Mesenchymal stem cell (in vitro differentiated cells and primary cell): ENCODE results near the gene LUZP1.
A peak's percentile ranks its signal among the peaks of the same experiment; 100 is the strongest.

Source experiments
- DNase-seq: peaks from one replicate; pipeline ENCODE4 v3.0.0-alpha.2; 2013
- H2AFZ ChIP-seq: one replicate; pipeline ENCODE4 v1.6.1; 2013; ENCODE audit warnings: low read depth, mild to moderate bottlenecking, control low read depth, inconsistent platforms, low read length, moderate library complexity
- H2AK5ac ChIP-seq: 2 replicates; pipeline ENCODE4 v1.6.1; 2013; ENCODE audit warnings: low read length, moderate library complexity, mild to moderate bottlenecking, inconsistent platforms; ENCODE audit not compliant: severe bottlenecking
- H2BK120ac ChIP-seq: one replicate; pipeline ENCODE4 v1.6.1; 2013; ENCODE audit warnings: low read depth, mild to moderate bottlenecking, inconsistent platforms, low read length, moderate library complexity
- H2BK12ac ChIP-seq, 2 experiments: one replicate each; pipeline ENCODE4 v1.6.1; 2013; ENCODE audit warnings: inconsistent platforms in 2 of 2, low read length in 2 of 2, mild to moderate bottlenecking in 2 of 2, moderate library complexity in 2 of 2, control low read depth in 1 of 2
- H2BK15ac ChIP-seq: one replicate; pipeline ENCODE4 v1.6.1; 2013; ENCODE audit warnings: mild to moderate bottlenecking, low read depth, inconsistent platforms; ENCODE audit not compliant: poor library complexity, severe bottlenecking
- H2BK5ac ChIP-seq: 2 replicates; pipeline ENCODE4 v1.6.1; 2013; ENCODE audit warnings: low read depth, mild to moderate bottlenecking, low read length, control low read depth, inconsistent platforms; ENCODE audit not compliant: poor library complexity, severe bottlenecking
- H3K14ac ChIP-seq, 2 experiments: one replicate each; pipeline ENCODE4 v1.6.1; 2013; ENCODE audit warnings: inconsistent platforms in 2 of 2, low read length in 2 of 2, control low read depth in 1 of 2, mild to moderate bottlenecking in 1 of 2, moderate library complexity in 1 of 2
- H3K18ac ChIP-seq, 2 experiments: one replicate each; pipeline ENCODE4 v1.6.1; 2013; ENCODE audit warnings: inconsistent platforms in 2 of 2, low read length in 2 of 2, control low read depth in 1 of 2, low read depth in 1 of 2, mild to moderate bottlenecking in 1 of 2
- H3K23ac ChIP-seq, 2 experiments: one replicate each; pipeline ENCODE4 v1.6.1; 2013; ENCODE audit warnings: inconsistent platforms in 2 of 2, low read length in 2 of 2, mild to moderate bottlenecking in 2 of 2, moderate library complexity in 2 of 2, control low read depth in 1 of 2
- H3K27ac ChIP-seq: 2 replicates; pipeline ENCODE4 v1.5.1; 2013; ENCODE audit warnings: mild to moderate bottlenecking, moderate library complexity, low read length, control low read depth, inconsistent platforms; ENCODE audit not compliant: poor library complexity, severe bottlenecking
- H3K27me3 ChIP-seq, 2 experiments: 2 replicates each; pipeline versions ENCODE4 v1.6.1 to v1.7.0; 2013; ENCODE audit warnings: low read length in 2 of 2, mild to moderate bottlenecking in 2 of 2, moderate library complexity in 2 of 2, control low read depth in 1 of 2, inconsistent platforms in 1 of 2; ENCODE audit not compliant: control insufficient read depth in 1 of 2, insufficient read depth in 1 of 2
- H3K36me3 ChIP-seq, 2 experiments: 2 replicates each; pipeline versions ENCODE4 v1.6.1 to v1.7.0; 2013; ENCODE audit warnings: low read length in 2 of 2, control low read depth in 1 of 2, inconsistent platforms in 1 of 2, low read depth in 1 of 2, mild to moderate bottlenecking in 1 of 2; ENCODE audit not compliant: insufficient read depth in 2 of 2, control insufficient read depth in 1 of 2
- H3K4ac ChIP-seq, 2 experiments: one replicate each; pipeline ENCODE4 v1.6.1; 2013; ENCODE audit warnings: inconsistent platforms in 2 of 2, low read length in 2 of 2, mild to moderate bottlenecking in 2 of 2, moderate library complexity in 2 of 2, control low read depth in 1 of 2, low read depth in 1 of 2
- H3K4me1 ChIP-seq: 2 replicates; pipeline ENCODE4 v1.6.1; 2013; ENCODE audit warnings: low read depth, low read length, control low read depth; ENCODE audit not compliant: control insufficient read depth, insufficient read depth
- H3K4me2 ChIP-seq: 2 replicates; pipeline ENCODE4 v1.6.1; 2013; ENCODE audit warnings: low read length, mild to moderate bottlenecking, inconsistent platforms; ENCODE audit not compliant: poor library complexity, severe bottlenecking
- H3K4me3 ChIP-seq, 2 experiments: 2 replicates each; pipeline versions ENCODE4 v1.5.1 to v1.7.0; 2013; ENCODE audit warnings: low read length in 2 of 2, mild to moderate bottlenecking in 2 of 2, control low read depth in 1 of 2, low read depth in 1 of 2; ENCODE audit not compliant: insufficient read depth in 1 of 2
- H3K79me1 ChIP-seq: replicated peaks from 2 replicates; pipeline ENCODE4 v1.6.1; 2013; ENCODE audit warnings: mild to moderate bottlenecking, control low read depth, low read length, inconsistent platforms; ENCODE audit not compliant: poor library complexity, severe bottlenecking
- H3K9ac ChIP-seq: 2 replicates; pipeline ENCODE4 v1.7.0; 2013; ENCODE audit warnings: mild to moderate bottlenecking, low read length, moderate library complexity
- H3K9me3 ChIP-seq: 2 replicates; pipeline ENCODE4 v1.7.0; 2013; ENCODE audit warnings: mild to moderate bottlenecking, low read length; ENCODE audit not compliant: control insufficient read depth
- H4K8ac ChIP-seq: one replicate; pipeline ENCODE4 v1.6.1; 2013; ENCODE audit warnings: inconsistent platforms, mild to moderate bottlenecking, low read length, moderate library complexity
- H4K91ac ChIP-seq: one replicate; pipeline ENCODE4 v1.6.1; 2013; ENCODE audit warnings: mild to moderate bottlenecking, low read length, inconsistent platforms
- WGBS: methylation state at CpG from one replicate; pipeline ENCODE4 v1.1.7; 2013; ENCODE audit warnings: mixed read lengths; 5-methylcytosine and 5-hydroxymethylcytosine counted together

The LUZP1 gene

DNA sequence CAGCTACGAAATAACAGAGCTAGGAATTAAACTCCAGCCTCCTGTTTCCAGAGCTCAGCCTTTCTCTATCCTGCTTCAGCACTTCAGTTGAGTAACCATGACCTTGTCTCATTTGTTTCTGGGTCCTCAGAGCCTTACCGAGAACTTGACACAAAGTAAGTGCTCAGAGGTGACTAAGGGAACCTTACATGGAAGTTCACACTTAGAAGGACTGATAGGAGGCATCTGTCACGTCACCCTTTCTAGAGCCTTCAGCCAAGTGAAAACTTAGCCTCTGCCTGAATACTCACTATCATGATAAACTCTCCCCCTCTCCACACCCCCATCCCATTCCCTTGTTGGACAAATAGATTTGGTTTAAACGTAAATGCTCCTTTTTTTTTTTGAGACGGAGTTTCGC lies 9.8 kb upstream of the LUZP1 start:
- Histone ChIP-seq H3K4ac (peak overlapping the region in 1 of 2 experiments; percentile 68), H2AK5ac (peak overlapping the region; percentile 40), H2BK12ac (no peak overlapping the region), H2BK120ac (no peak overlapping the region), H3K14ac (no peak overlapping the region), H3K4me1 (peaks cover 6% of the 10 kb centered on the region), H3K18ac (peak overlapping the region in 1 of 2 experiments; percentile 38), H3K4me3 (peak overlapping the region in 1 of 2 experiments; percentile 79), H2BK5ac (no peak overlapping the region), H3K4me2 (no peak overlapping the region), H3K23ac (no peak overlapping the region), H4K91ac (no peak overlapping the region), H3K9me3 (no peaks in the 10 kb centered on the region), H2BK15ac (no peak overlapping the region), H3K79me1 (no peaks in the 10 kb centered on the region), H3K9ac (peak overlapping the region; percentile 90), H3K27me3 (peaks cover 0 to 4% of the 10 kb centered on the region in 2 experiments), H3K36me3 (no peaks in the 10 kb centered on the region), H3K27ac (peak overlapping the region; percentile 17), H4K8ac (no peak overlapping the region), H2AFZ (no peak overlapping the region)
- DNase-seq = peak; percentile 82
- WGBS = 66% methylated on average over 6 of the region's 6 CpGs

GRCh38 chr1:23177438-23178380 lies 9.1 kb upstream of the LUZP1 start:
- Histone ChIP-seq H4K91ac (peak overlapping the region; percentile 95), H2BK12ac (peak overlapping the region; percentile 51 to 73), H2BK15ac (peak overlapping the region; percentile 30), H3K4me2 (peak overlapping the region; percentile 79), H4K8ac (peak overlapping the region; percentile 90), H3K79me1 (no peaks in the 10 kb centered on the region), H3K9me3 (no peaks in the 10 kb centered on the region), H3K23ac (peak overlapping the region in 1 of 2 experiments; percentile 94), H3K27me3 (no peaks in the 10 kb centered on the region), H3K36me3 (no peaks in the 10 kb centered on the region), H3K18ac (peak overlapping the region; percentile 56 to 79), H3K9ac (peak overlapping the region; percentile 90), H3K27ac (peak overlapping the region; percentile 74), H3K4me1 (peaks cover 6% of the 10 kb centered on the region), H3K4me3 (peak overlapping the region; percentile 52 to 79), H2AFZ (peak overlapping the region; percentile 48), H3K4ac (peak overlapping the region; percentile 68 to 88), H2AK5ac (peak overlapping the region; percentile 40), H3K14ac (peak overlapping the region in 1 of 2 experiments; percentile 30), H2BK120ac (peak overlapping the region; percentile 54), H2BK5ac (peak overlapping the region; percentile 71)
- DNase-seq = peak; percentile 88
- 2% methylated on average over 56 of the region's 62 CpGs for WGBS

DNA sequence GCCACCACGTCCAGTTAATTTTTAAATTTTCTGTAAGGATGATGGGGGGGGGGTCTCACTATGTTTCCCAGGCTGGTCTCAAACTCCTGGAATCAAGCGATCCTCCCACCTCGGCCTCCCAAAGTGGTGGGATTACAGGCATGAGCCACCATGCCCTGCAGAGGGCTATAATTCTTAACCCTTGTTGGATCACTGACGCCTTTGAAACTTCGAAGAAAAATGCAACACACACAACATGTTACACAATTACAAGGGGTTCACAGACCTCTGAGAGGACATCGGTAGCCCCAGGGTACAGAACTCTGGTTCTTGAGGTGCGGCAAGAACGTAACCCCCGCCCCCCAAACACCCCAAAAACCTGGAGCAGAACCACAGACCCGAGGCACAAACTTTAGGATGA lies 8.4 kb upstream of the LUZP1 start:
- H2BK5ac ChIP-seq = no peak overlapping the region
- H3K27me3 ChIP-seq = no peaks in the 10 kb centered on the region
- H3K4me3 ChIP-seq = peak overlapping the region; percentile 52 to 79
- no peak overlapping the region for H3K14ac ChIP-seq
- DNase-seq = peak; percentile 36
- H3K4me1 ChIP-seq = peaks cover 6% of the 10 kb centered on the region
- peak overlapping the region; percentile 14 for H3K27ac ChIP-seq
- H3K23ac ChIP-seq = peak overlapping the region in 1 of 2 experiments; percentile 94
- no peaks in the 10 kb centered on the region for H3K79me1 ChIP-seq
- peak overlapping the region; percentile 79 for H3K4me2 ChIP-seq
- no peaks in the 10 kb centered on the region for H3K9me3 ChIP-seq
- H2AFZ ChIP-seq = peak overlapping the region; percentile 48
- peak overlapping the region; percentile 51 to 73 for H2BK12ac ChIP-seq
- H2BK15ac ChIP-seq = no peak overlapping the region
- H3K36me3 ChIP-seq = no peaks in the 10 kb centered on the region
- H2AK5ac ChIP-seq = no peak overlapping the region
- no peak overlapping the region for H2BK120ac ChIP-seq
- peak overlapping the region in 1 of 2 experiments; percentile 34 for H3K4ac ChIP-seq
- peak overlapping the region; percentile 56 to 79 for H3K18ac ChIP-seq
- WGBS = 59% methylated on average over 10 of the region's 10 CpGs
- peak overlapping the region; percentile 13 for H4K8ac ChIP-seq
- H3K9ac ChIP-seq = peak overlapping the region; percentile 90
- peak overlapping the region; percentile 95 for H4K91ac ChIP-seq

GRCh38 chr1:23174426-23175110 lies 5.9 kb upstream of the LUZP1 start:
- DNase-seq = no peak
- Histone ChIP-seq H3K4me1 (peaks cover 7% of the 10 kb centered on the region), H3K4me2 (no peak overlapping the region), H3K4ac (no peak overlapping the region), H3K79me1 (no peaks in the 10 kb centered on the region), H3K23ac (no peak overlapping the region), H3K9ac (no peak overlapping the region), H3K27ac (no peak overlapping the region), H4K8ac (no peak overlapping the region), H3K27me3 (no peaks in the 10 kb centered on the region), H4K91ac (no peak overlapping the region), H3K14ac (no peak overlapping the region), H3K18ac (no peak overlapping the region), H2BK12ac (no peak overlapping the region), H2AK5ac (no peak overlapping the region), H3K4me3 (no peak overlapping the region), H2BK120ac (no peak overlapping the region), H2BK15ac (no peak overlapping the region), H3K36me3 (no peaks in the 10 kb centered on the region), H2AFZ (no peak overlapping the region), H2BK5ac (no peak overlapping the region), H3K9me3 (no peaks in the 10 kb centered on the region)
- 82% methylated on average over 1 of the region's 1 CpG for WGBS
